Motor neuron (in vitro differentiated cells): ENCODE measurements around the gene OR51S1. TPM values are rescaled to one million over a fixed set of nuclear protein-coding genes. Genes with fewer than 3 reads are reported as not detected.
"Not testable (repeated sequence)": the region's sequence is repeated elsewhere in the genome, so short reads cannot be mapped to it uniquely, and the experiment has no call there.

Source experiments
- ATAC-seq, 8 experiments: fragments of 200-7000 bp; cut with Tn5 transposase; replicated peaks in 6 of 8; 2 replicates each; pipeline ENCODE4 v1.8.0; 2021; ENCODE audit warnings: mild to moderate bottlenecking in 8 of 8, moderate library complexity in 8 of 8
- H3K27ac ChIP-seq, 2 donors: fragments of 250-450 bp; sonication (Bioruptor Pico); 2 replicates each; pipeline ENCODE4 v1.9.0; 2021; ENCODE audit warnings: antibody characterized with exemption in 2 of 2, mild to moderate bottlenecking in 2 of 2, moderate library complexity in 1 of 2
- H3K4me1 ChIP-seq, 2 donors: fragments of 250-450 bp; sonication (Bioruptor Pico); replicated peaks in 1 of 2; 2 replicates each; pipeline ENCODE4 v1.6.1; 2021; ENCODE audit warnings: antibody characterized with exemption in 2 of 2, mild to moderate bottlenecking in 2 of 2, moderate library complexity in 1 of 2
- H3K4me3 ChIP-seq, 5 donors: fragments of 250-450 bp; sonication (Bioruptor Pico); 2 replicates each; pipeline ENCODE4 v1.9.0; 2021; ENCODE audit warnings: antibody characterized with exemption in 5 of 5, mild to moderate bottlenecking in 5 of 5, moderate library complexity in 4 of 5
- WGBS, 10 experiments: fragments of 450-650 bp; shearing (Covaris generic); methylation state at CpG; one replicate each; pipeline ENCODE4 v1.0.0; 2022; 5-methylcytosine and 5-hydroxymethylcytosine counted together
- in situ Hi-C, 9 experiments: fragments of 400-800 bp; cut with MboI; loops; one replicate each; pipeline ENCODE4 v1.15.0; 2021; ENCODE audit warnings: low sequenced_read_pairs in 9 of 9, low pct_unique_long_range_greater_than_20kb in 2 of 9; ENCODE audit not compliant: unreplicated experiment in 9 of 9
- total RNA-seq, 8 experiments: library from RNA; unstranded; fragments of 300-600 nt; gene quantifications; 2 replicates each; pipeline versions ENCODE4 v1.2.3 to v1.2.4, GENCODE V29; 2022

Gene OR51S1
- total RNA-seq, 8 experiments from 2014 or later = 0.17 to 0.99 (median 0.31) TPM; not detected in 3

DNA sequence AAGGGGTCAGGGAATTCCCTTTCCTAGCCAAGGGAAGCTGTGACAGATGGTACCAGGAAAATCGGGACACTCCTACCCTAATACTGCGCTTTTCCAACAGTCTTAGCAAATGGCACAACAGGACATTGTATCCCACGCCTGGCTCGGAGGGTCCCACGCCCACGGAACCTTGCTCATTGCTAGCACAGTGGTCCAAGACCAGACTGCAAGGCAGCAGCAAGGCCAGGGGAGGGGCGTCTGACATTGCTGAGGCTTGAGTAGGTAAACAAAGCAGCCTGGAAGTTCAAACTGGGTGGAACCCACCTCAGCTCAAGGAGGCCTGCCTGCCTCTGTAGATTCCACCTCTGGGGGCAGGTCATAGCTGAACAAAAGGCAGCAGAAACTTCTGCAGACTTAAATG lies 5.3 kb upstream of the OR51S1 start:
- H3K4me3 ChIP-seq, H3K27ac ChIP-seq, ATAC-seq, H3K4me1 ChIP-seq, in situ Hi-C loops: not testable (repeated sequence)
- 86 to 93% (median 88%) methylated on average over 3 to 6 of the region's 7 CpGs; no CpG with 5 or more reads in 7 of the 10 experiments for WGBS, 10 experiments

DNA sequence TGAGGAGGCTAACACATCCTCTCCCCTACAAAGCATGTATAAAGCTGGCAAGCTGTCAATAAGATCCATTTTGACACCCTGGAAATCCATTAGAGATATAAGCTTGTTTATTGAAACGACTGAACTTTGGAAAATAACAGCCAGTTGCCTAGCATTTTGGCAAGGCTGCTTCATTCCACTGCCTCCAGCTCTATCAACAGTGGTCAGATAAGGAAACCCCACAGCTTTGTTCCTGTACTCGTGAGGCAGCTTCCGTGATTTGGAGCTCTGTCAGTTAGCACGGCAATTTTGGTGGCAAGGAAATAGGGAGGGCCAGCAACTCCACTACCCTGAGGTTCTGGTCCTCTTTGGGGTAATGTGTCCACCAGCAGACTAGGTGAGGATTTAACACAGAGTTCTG lies 2.0 kb upstream of the OR51S1 start:
- ATAC-seq = peak in 1 of 8 experiments; percentile 37

DNA sequence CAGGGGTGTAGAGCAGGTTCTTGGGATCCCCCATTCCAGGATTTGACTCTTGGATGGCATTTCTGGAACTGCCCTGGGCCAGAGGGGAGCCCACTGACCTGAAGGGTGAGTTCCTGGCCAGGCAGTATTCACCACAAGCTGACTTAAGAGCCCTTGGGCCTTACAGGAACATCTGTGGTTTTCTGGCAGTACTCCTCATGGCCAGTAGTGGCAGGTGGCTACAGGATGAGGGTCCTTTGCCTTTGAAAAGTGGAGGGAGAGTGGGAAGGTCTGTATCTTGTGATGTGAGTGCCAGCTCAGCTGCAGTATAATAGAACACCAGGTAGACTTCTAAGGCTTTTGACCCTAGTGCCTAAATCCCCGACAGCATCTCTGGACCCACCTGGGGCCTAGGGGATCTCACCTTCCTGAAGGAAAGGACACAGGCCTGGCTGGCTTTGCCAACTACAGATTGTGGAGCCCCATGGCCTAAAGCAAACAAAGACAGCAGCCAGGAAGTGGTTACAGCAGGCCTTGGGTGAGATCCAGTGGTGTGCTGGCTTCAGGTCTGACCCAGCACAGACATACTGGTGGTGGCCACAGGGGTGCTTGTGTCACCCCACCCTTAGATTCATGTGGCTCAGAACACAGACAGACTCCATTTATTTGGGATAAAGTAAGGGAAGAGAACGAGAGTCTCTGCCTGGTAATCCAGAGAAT lies 9.0 kb downstream of the OR51S1 start:
- H3K4me3 ChIP-seq = no peak overlapping the region
- no peak overlapping the region for H3K27ac ChIP-seq
- H3K4me1 ChIP-seq = no peaks in the 10 kb centered on the region
- ATAC-seq = no peak
- in situ Hi-C loops = loop anchor here in 1 of 9 experiments (10.0 kb wide), 1 partner anchor 155 kb away; the partner anchor contains the start of gene OR51L1
- 0 to 100% (median 86%) methylated on average over 1 to 2 of the region's 2 CpGs; no CpG with 5 or more reads in 6 of the 10 experiments for WGBS, 10 experiments

More for the DNA sequence above, 2.0 kb upstream of the OR51S1 start:
- WGBS, 10 experiments = 0 to 77% (median 71%) methylated on average over 1 to 4 of the region's 4 CpGs; no CpG with 5 or more reads in 3 of the 10 experiments
- Histone ChIP-seq H3K27ac (no peak overlapping the region), H3K4me3 (no peak overlapping the region), H3K4me1 (no peaks in the 10 kb centered on the region)
- in situ Hi-C loops = no loop called here

DNA sequence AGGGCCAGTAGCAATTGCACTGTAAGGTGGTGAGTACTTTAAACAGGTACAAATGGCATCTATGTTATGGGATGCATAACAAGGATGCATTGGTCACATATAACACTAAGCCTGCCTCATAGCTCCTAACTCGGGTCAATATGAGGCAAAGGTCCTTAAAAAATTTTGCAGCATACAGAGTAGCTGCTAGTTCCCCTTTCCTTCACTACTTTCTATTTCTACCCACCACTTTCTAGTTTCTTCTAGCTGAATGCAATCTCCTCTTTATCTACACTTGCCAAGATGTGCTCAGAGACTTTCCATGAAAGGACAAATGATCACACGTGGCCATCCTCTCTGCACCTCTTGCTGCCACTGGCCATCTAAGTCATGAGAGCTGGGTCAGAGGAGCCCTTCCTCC lies 18.1 kb downstream of the OR51S1 start:
- Histone ChIP-seq H3K4me1 (no peaks in the 10 kb centered on the region), H3K4me3 (no peak overlapping the region), H3K27ac (no peak overlapping the region)
- ATAC-seq = no peak
- in situ Hi-C loops = no loop called here
- 7 to 100% (median 40%) methylated on average over 1 to 2 of the region's 2 CpGs; no CpG with 5 or more reads in 5 of the 10 experiments for WGBS, 10 experiments

DNA sequence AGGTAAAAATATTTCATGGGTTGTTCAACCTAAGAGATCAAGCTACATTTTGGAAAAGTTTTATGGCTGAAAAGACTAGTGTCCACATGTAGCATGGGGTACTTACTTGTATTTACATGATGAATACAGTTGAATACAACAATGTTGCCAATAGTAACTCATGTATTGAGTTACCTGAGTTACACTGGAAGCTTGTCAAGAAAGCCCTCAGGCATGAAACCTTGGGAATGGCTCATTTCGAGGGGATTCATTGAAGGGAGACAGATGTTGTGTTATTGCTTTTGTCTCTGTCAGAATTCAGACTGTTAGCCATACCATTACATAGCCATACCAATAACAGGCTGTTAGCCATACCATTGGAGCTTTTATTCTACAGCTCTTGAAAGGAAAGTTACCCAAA lies 18.7 kb downstream of the OR51S1 start:
- no peak overlapping the region for H3K4me3 ChIP-seq
- no peaks in the 10 kb centered on the region for H3K4me1 ChIP-seq
- ATAC-seq = no peak
- in situ Hi-C loops = no loop called here
- 0 to 60% (median 33%) methylated on average over 1 of the region's 1 CpG; no CpG with 5 or more reads in 5 of the 10 experiments for WGBS, 10 experiments
- H3K27ac ChIP-seq = no peak overlapping the region

DNA sequence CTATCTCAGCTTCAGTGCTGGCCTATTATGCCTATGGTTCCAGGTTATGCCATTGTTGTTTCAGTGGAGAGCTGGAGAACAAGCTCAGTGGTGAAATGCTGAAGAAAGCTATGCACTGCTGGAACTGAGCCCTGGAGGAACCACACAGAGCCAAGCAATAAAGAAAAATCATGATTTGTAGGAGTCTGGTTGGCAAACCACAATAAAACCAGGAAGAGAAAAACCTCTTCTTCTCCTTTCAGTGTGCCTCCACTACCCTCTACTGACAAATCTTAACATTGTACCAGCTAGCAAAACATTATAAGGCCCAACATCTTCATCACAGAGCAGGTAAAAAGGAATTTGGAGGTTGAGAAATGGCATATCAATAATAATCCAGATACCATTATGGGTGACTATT lies 22.6 kb downstream of the OR51S1 start:
- in situ Hi-C loops = loop anchor here in 2 of 9 experiments (10.0 kb wide), 1 partner anchor 192 kb away; the partner anchor contains the start of gene OR51D1 (in 2 of the 2)
- H3K4me1 ChIP-seq = no peaks in the 10 kb centered on the region
- H3K4me3 ChIP-seq = no peak overlapping the region
- ATAC-seq = peak in 3 of 8 experiments; percentile 64 to 81 (median 69)
- no peak overlapping the region for H3K27ac ChIP-seq

DNA sequence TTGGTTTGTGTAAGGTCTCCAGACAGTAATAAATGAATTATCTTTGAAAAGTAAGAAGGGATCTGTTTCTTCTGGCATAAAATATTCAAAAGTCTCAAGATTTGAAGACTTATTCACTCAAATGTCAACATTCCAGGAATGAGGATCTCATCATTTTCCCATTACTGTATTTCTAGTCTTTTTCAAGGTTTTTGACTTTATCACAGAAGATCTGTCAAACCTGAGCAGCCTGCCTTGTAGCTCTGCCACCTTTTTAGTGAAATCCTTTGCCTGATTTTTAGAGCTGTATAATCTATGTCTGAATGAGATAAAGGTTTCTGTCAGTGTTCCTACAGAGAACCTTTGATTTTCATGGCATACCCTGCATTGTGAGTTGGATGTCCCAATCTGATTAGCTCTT lies 23.9 kb downstream of the OR51S1 start:
- Histone ChIP-seq H3K27ac (no peak overlapping the region), H3K4me1 (no peaks in the 10 kb centered on the region), H3K4me3 (no peak overlapping the region)
- no peak for ATAC-seq
- in situ Hi-C loops = loop anchor here in 2 of 9 experiments (10.0 kb wide), 1 partner anchor 190 kb away; the partner anchor contains the start of gene OR51D1 (in 2 of the 2)

DNA sequence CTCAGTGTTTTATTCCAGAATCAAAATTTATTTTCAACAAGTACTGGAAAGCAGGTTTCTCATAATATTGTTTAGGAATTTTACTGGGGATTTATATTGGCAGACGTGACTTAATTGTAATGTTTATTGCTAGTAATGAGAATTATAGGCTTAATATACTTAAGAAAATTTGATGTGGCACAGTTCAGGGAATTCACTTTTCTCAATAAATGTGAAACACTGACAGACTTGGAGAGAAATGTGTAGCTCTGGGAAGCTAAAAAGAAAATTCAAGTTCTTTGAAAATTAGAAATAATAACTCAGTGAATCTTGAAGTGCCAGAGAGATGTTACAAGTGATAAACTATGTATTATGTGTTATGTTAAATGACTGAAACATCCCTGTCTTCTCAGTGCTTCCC lies 28.0 kb downstream of the OR51S1 start, which contains the start of gene OR51F2:
Gene OR51F2, plus strand, starts transcription at position 301 of the 400 bp plus-strand sequence. CDS start 101 bp downstream, outside the sequence.
- Histone ChIP-seq H3K27ac (no peak within 1 kb of the TSS), H3K4me1 (no peaks in the 10 kb centered on the region), H3K4me3 (no peak within 1 kb of the TSS)
- 33 to 100% (median 83%) methylated on average over 1 of the region's 1 CpG; no CpG with 5 or more reads in 3 of the 10 experiments for WGBS, 10 experiments
- in situ Hi-C loops = loop anchor here in 3 of 9 experiments (5.0 to 25.0 kb wide), 3 partner anchors 109 to 186 kb away; partner anchors contain the start of genes OR51D1 (in 3 of the 3) and MMP26 (in 1 of the 3)
- no peak for ATAC-seq

DNA sequence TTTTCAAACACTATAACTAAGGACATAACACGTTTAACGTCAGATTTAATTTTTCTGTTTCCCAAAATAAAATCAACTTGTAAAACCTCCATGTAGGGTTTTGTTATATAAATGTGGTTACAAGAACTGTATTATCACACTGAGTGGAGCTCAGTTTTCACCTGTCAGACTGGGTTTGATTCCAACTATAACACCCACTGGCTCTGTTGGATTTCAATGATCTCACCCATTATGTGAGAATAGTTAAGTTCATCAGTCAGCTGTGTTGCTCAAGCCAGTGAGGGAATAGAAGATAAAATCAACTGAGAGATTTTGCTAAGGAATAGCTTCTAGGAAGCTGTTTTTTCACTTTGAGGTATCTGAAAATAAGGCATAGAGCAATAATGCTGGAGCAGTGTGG lies 39.8 kb downstream of the OR51S1 start:
- no peak overlapping the region for H3K27ac ChIP-seq
- ATAC-seq = no peak
- H3K4me3 ChIP-seq = no peak overlapping the region
- no peaks in the 10 kb centered on the region for H3K4me1 ChIP-seq
- in situ Hi-C loops = loop anchor here in 1 of 9 experiments (25.0 kb wide), 1 partner anchor 97 kb away; the partner anchor contains the start of gene MMP26
- WGBS, 10 experiments = 20 to 100% (median 80%) methylated on average over 1 to 2 of the region's 2 CpGs; no CpG with 5 or more reads in 1 of the 10 experiments

DNA sequence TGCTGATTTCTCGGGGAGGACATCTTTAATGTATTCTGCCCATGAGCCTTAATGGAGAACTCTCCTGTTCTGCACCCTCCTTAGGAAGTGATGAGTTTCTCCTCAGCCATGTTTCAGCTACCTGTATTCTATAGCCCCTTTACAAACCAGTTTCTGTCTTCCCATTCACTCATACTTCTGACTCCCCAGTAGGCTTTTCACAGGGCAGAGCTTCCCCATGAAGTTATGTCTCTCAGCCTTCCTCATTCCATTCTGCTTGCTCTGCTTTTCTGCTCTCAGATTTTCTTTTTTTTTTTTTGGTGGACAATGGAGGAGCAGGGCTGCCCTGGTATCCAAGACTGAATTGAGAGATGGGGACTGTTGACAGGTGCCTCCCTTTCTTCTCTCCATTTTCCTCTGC lies 40.5 kb downstream of the OR51S1 start:
- 0 to 80% (median 29%) methylated on average over 1 of the region's 1 CpG; no CpG with 5 or more reads in 5 of the 10 experiments for WGBS, 10 experiments
- Histone ChIP-seq H3K4me1 (no peaks in the 10 kb centered on the region), H3K27ac (no peak overlapping the region), H3K4me3 (no peak overlapping the region)
- ATAC-seq = no peak
- in situ Hi-C loops = loop anchor here in 1 of 9 experiments (25.0 kb wide), 1 partner anchor 96 kb away; the partner anchor contains the start of gene MMP26

DNA sequence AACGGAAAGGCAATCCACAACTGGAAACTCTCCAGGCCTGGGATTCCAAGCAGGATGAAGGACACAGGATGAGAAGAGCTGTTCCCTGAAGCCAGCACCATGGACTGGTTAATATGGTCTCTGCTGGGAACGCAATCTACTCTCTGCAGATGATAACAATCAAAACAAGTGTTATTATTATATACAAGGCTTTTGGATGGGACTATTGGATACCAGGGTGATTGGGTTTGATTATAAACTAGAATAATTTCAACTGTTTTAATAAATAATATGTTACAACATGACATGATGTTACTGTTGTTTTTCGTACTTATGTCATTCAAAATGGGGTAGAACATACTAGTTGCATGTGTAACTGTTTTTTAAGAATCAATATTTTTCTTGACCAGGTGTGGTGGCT lies 44.7 kb downstream of the OR51S1 start, which contains the start of gene OR52R1:
Gene OR52R1, minus strand, starts transcription at position 101 of the 400 bp plus-strand sequence. Its CDS starts 0 bp downstream, at position 101.
- Histone ChIP-seq H3K4me3 (no peak within 1 kb of the TSS), H3K4me1 (no peaks in the 10 kb centered on the region), H3K27ac (no peak within 1 kb of the TSS)
- in situ Hi-C loops = loop anchor here in 1 of 9 experiments (25.0 kb wide), 1 partner anchor 92 kb away; the partner anchor contains the start of gene MMP26
- WGBS, 10 experiments = 0 to 93% (median 76%) methylated on average over 1 to 3 of the region's 3 CpGs; no CpG with 5 or more reads in 2 of the 10 experiments
- no peak for ATAC-seq

DNA sequence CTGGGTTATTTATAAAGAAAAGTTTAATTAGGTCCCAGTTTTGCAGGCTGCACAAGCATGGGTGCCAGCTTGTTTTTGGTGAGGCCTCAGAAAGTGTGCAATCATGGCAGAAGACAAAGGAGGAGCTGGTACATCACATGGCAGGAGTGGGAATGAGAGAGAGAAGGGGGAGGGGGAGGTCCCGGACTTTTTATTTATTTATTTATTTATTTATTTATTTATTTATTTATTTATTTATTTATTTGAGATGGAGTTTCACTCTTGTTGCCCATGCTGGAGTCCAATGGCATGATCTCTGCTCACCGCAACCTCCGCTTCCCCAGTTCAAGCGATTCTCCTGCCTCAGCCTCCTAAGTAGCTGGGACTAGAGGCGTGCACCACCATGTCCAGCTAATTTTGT lies 47.7 kb downstream of the OR51S1 start:
- H3K4me3 ChIP-seq, H3K4me1 ChIP-seq, ATAC-seq, H3K27ac ChIP-seq: not testable (repeated sequence)
- 0 to 100% (median 75%) methylated on average over 1 to 4 of the region's 5 CpGs; no CpG with 5 or more reads in 3 of the 10 experiments for WGBS, 10 experiments
- in situ Hi-C loops = loop anchor here in 1 of 9 experiments (25.0 kb wide), 1 partner anchor 89 kb away; the partner anchor contains the start of gene MMP26
